Hepatocyte (in vitro differentiated cells): Measurements from ENCODE around the gene SNX32. TPM values are rescaled to one million over a fixed set of nuclear protein-coding genes. Genes with fewer than 3 reads are reported as not detected.

Experiments used
- DNase-seq: peaks from one replicate; pipeline ENCODE4 v3.0.0-alpha.2; 2016; ENCODE audit warnings: low spot score
- H2AFZ ChIP-seq: fragments of 200-600 bp; sonication (generic); 2 replicates; pipeline ENCODE4 v1.6.0; 2016; ENCODE audit warnings: antibody characterized with exemption, mild to moderate bottlenecking
- H3K27ac ChIP-seq: fragments of 200-600 bp; sonication (generic); 2 replicates; pipeline ENCODE4 v1.5.1; 2016; ENCODE audit warnings: mild to moderate bottlenecking
- H3K27me3 ChIP-seq: fragments of 200-600 bp; sonication (generic); 2 replicates; pipeline ENCODE4 v1.6.1; 2016
- H3K36me3 ChIP-seq: fragments of 200-600 bp; sonication (generic); replicated peaks from 2 replicates; pipeline ENCODE4 v1.5.1; 2016; ENCODE audit warnings: low read depth; ENCODE audit not compliant: insufficient read depth
- H3K4me1 ChIP-seq: fragments of 200-600 bp; sonication (generic); 2 replicates; pipeline ENCODE4 v1.5.1; 2016; ENCODE audit warnings: mild to moderate bottlenecking, moderate library complexity; ENCODE audit not compliant: insufficient read depth
- H3K4me2 ChIP-seq: fragments of 200-600 bp; sonication (generic); 2 replicates; pipeline ENCODE4 v1.6.0; 2016
- H3K4me3 ChIP-seq: fragments of 200-600 bp; sonication (generic); 2 replicates; pipeline ENCODE4 v1.5.1; 2016; ENCODE audit warnings: mild to moderate bottlenecking
- H3K79me2 ChIP-seq: fragments of 200-600 bp; sonication (generic); 2 replicates; pipeline ENCODE4 v1.6.0; 2017; ENCODE audit warnings: mild to moderate bottlenecking
- H3K9me2 ChIP-seq: fragments of 200-600 bp; sonication (generic); replicated peaks from 2 replicates; pipeline ENCODE4 v1.6.0; 2017; ENCODE audit warnings: mild to moderate bottlenecking; ENCODE audit not compliant: insufficient read depth
- H3K9me3 ChIP-seq: fragments of 200-600 bp; sonication (generic); 2 replicates; pipeline ENCODE4 v1.5.1; 2016; ENCODE audit warnings: low read depth, mild to moderate bottlenecking
- H4K20me1 ChIP-seq: fragments of 200-600 bp; sonication (generic); 2 replicates; pipeline ENCODE4 v1.6.0; 2016; ENCODE audit warnings: mild to moderate bottlenecking; ENCODE audit not compliant: insufficient read depth, poor library complexity, severe bottlenecking
- EZH2 ChIP-seq: fragments of 200-600 bp; sonication (generic); IDR thresholded peaks from 2 replicates; pipeline ENCODE4 v1.6.1; 2016; ENCODE audit warnings: antibody characterized with exemption, mild to moderate bottlenecking, borderline replicate concordance
- EZH2phosphoT487 ChIP-seq: fragments of 200-600 bp; sonication (generic); IDR thresholded peaks from one replicate; pipeline ENCODE4 v1.6.1; 2018; ENCODE audit warnings: antibody characterized with exemption, mild to moderate bottlenecking, low read depth, moderate library complexity; ENCODE audit not compliant: unreplicated experiment, severe bottlenecking
- WGBS: methylation state at CpG from one replicate; pipeline ENCODE4 v1.1.6; 2016; ENCODE audit warnings: low lambda C conversion rate; ENCODE audit errors: missing lambda C conversion rate; 5-methylcytosine and 5-hydroxymethylcytosine counted together
- polyA plus RNA-seq: library from polyadenylated mRNA; unstranded; fragments of >200 nt; fragmentation: Nextera tagmentation; extraction: Ambion mirVana; gene quantifications from 2 replicates; pipeline ENCODE4 v1.2.1, GENCODE V29; 2016
- total RNA-seq: library from RNA; depleted of rRNA; stranded (reverse); fragments of >200 nt; gene quantifications from 2 replicates; pipeline ENCODE4 v1.2.3, GENCODE V29; 2014
- TF ChIP-seq, protein P1 (sequence below): fragments of 200-600 bp; sonication (generic); IDR thresholded peaks from 2 replicates; pipeline ENCODE4 v1.5.1; 2016; ENCODE audit warnings: antibody characterized with exemption, mild to moderate bottlenecking; ENCODE audit not compliant: poor library complexity

Gene SNX32
- total and polyA plus RNA-seq, 2 experiments from 2014 or later, result 2.9 to 5.1 TPM

DNA sequence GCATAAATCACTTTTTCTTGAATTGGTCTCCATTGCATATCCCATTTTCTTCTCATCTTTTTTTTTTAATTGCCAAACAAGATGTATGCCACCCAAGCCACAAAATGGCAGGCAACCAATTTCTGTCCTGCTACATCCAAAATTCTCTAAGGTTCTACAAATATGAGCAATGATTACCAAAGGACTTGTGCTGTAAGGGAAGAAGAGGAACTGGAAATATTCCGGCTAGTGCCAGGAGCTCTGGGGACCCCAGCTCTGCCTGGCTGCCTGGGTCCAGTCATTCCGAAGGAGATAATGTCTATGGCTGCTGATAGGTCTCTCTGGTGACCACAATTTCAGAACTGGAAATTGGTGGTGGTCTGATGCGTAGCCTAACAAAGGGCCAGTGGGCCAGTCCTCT lies 17.1 kb upstream of the SNX32 start:
- peak overlapping the region; percentile 67 for H3K4me2 ChIP-seq

DNA sequence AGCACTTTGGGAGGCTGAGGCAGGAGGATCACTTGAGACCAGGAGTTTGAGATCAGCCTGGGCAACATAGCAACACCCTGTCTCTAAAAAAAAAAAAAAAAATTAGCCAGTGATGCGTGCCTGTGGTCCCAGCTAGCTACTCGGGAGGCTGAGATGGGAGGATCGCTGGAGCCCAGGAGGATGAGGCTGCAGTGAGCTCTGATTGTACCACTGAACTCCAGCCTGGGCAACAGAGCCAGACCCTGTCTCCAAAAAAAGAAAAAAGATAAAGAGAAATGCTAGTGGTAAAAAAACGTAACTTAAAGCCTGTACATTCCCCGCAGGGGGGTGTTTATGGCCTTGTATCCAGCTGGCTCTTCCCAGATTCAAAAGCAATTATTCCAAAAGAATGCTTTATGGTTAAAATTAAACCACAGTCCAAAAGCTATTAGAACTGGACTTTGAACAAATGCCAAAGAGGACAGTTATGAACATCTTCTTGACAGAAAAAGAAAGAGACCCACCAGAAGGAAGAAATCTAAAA lies 16.4 kb upstream of the SNX32 start:
- no peaks in the 10 kb centered on the region for H3K27me3 ChIP-seq
- peak overlapping the region; percentile 38 for H3K4me3 ChIP-seq
- 51% methylated on average over 5 of the region's 5 CpGs for WGBS
- DNase-seq, result peak; percentile 48
- H3K9me3 ChIP-seq, result no peaks in the 10 kb centered on the region
- peak overlapping the region; percentile 67 for H3K4me2 ChIP-seq
- peak overlapping the region; percentile 85 for H3K27ac ChIP-seq
- TF ChIP-seq, protein P1, sequence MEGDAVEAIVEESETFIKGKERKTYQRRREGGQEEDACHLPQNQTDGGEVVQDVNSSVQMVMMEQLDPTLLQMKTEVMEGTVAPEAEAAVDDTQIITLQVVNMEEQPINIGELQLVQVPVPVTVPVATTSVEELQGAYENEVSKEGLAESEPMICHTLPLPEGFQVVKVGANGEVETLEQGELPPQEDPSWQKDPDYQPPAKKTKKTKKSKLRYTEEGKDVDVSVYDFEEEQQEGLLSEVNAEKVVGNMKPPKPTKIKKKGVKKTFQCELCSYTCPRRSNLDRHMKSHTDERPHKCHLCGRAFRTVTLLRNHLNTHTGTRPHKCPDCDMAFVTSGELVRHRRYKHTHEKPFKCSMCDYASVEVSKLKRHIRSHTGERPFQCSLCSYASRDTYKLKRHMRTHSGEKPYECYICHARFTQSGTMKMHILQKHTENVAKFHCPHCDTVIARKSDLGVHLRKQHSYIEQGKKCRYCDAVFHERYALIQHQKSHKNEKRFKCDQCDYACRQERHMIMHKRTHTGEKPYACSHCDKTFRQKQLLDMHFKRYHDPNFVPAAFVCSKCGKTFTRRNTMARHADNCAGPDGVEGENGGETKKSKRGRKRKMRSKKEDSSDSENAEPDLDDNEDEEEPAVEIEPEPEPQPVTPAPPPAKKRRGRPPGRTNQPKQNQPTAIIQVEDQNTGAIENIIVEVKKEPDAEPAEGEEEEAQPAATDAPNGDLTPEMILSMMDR, result no peak
- TF ChIP-seq EZH2phosphoT487 (no peak), EZH2 (no peak)
- H3K79me2 ChIP-seq, result peaks cover 18% of the 10 kb centered on the region
- no peaks in the 10 kb centered on the region for H3K9me2 ChIP-seq
- H3K4me1 ChIP-seq, result no peaks in the 10 kb centered on the region
- no peaks in the 10 kb centered on the region for H4K20me1 ChIP-seq
- no peaks in the 10 kb centered on the region for H3K36me3 ChIP-seq
- H2AFZ ChIP-seq, result peak overlapping the region; percentile 50

More for the DNA sequence above, 17.1 kb upstream of the SNX32 start:
- Histone ChIP-seq H3K4me3 (no peak overlapping the region), H2AFZ (no peak overlapping the region), H3K9me3 (no peaks in the 10 kb centered on the region), H3K79me2 (peaks cover 18% of the 10 kb centered on the region), H3K9me2 (no peaks in the 10 kb centered on the region), H3K27ac (peak overlapping the region; percentile 85), H3K36me3 (no peaks in the 10 kb centered on the region), H3K4me1 (no peaks in the 10 kb centered on the region), H3K27me3 (no peaks in the 10 kb centered on the region), H4K20me1 (no peaks in the 10 kb centered on the region)
- TF ChIP-seq EZH2 (no peak), EZH2phosphoT487 (no peak)
- TF ChIP-seq, protein P1, result no peak
- no peak for DNase-seq
- 97% methylated on average over 3 of the region's 3 CpGs for WGBS

DNA sequence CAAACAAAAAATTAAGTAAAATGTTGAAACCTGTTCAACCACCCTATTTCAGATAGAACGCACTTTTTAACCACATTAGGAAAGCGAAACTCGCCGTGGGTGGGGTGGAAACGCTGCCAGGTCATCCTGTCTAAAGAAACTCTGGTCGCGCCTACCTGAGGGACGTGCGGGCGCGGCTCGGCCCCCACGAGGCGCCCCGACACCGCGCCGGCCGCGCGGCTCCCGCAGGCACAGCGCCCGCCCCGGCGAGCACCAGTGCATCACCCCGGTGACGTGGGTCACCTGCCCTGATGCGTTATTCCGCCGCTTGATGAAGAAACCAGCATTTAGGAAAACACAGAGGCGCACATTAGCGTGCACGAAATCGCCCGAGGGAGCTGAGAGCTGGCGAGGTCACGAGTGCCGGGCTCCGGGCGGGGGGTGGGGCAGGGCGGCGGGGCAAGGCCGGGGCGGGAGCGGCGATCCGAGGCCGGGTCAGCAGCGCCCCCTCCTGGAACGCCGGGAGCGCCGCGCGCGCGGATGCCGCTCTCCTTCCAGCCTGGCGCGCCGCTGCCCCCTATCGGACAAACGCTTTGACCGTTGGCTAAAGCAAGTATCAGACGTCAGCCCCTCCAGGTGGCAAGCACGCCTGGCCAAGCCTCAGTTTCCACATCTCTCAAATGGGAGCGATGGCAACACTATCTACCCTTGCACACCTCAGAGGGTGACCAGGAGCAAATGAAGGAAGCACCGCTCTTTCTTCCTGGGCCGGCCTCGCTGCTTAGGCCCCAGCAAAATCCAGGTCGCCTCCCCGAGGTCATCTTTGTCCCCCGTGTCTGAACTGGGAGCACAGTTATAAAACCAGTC lies 15.7 kb upstream of the SNX32 start:
- Histone ChIP-seq H4K20me1 (no peaks in the 10 kb centered on the region), H3K79me2 (peaks cover 18% of the 10 kb centered on the region), H3K27ac (peak overlapping the region; percentile 85), H3K36me3 (no peaks in the 10 kb centered on the region), H2AFZ (peak overlapping the region; percentile 50), H3K27me3 (no peaks in the 10 kb centered on the region), H3K9me3 (no peaks in the 10 kb centered on the region), H3K9me2 (no peaks in the 10 kb centered on the region), H3K4me2 (peak overlapping the region; percentile 67), H3K4me3 (peak overlapping the region; percentile 38), H3K4me1 (no peaks in the 10 kb centered on the region)
- TF ChIP-seq EZH2 (no peak), EZH2phosphoT487 (no peak)
- TF ChIP-seq, protein P1, result peak; percentile 96
- peak; percentile 97 for DNase-seq
- WGBS, result 9% methylated on average over 63 of the region's 74 CpGs
